SK-N-SH treated with all-trans-retinoic acid at 6 μM for 48 hours (cell line): Measurements from ENCODE around the gene CLSTN2.

Source experiments
- ATAC-seq: fragments of 200-7000 bp; cut with Tn5 transposase; 3 replicates; pipeline ENCODE4 v1.9.1; 2020; ENCODE audit warnings: mild to moderate bottlenecking, moderate library complexity
- ARNTL ChIP-seq: fragments of 450-650 bp; formaldehyde crosslinking; IDR thresholded peaks from 2 replicates; pipeline ENCODE4 v1.5.0; 2020; ENCODE audit warnings: low read depth, mild to moderate bottlenecking, moderate library complexity, borderline replicate concordance
- BACH2 ChIP-seq: fragments of 250-450 bp; sonication (Bioruptor Pico); IDR thresholded peaks from 2 replicates; pipeline ENCODE4 v1.9.0; 2021; ENCODE audit warnings: mild to moderate bottlenecking, borderline replicate concordance
- CSDC2 ChIP-seq: fragments of 250-450 bp; sonication (Bioruptor Pico); IDR thresholded peaks from 2 replicates; pipeline ENCODE4 v1.5.0; 2020; ENCODE audit warnings: mild to moderate bottlenecking, moderate library complexity
- ESRRG ChIP-seq: fragments of 250-450 bp; sonication (Bioruptor Pico); IDR thresholded peaks from 2 replicates; pipeline ENCODE4 v1.6.1; 2021; ENCODE audit warnings: mild to moderate bottlenecking
- GLIS3 ChIP-seq: fragments of 250-450 bp; sonication (Bioruptor Pico); IDR thresholded peaks from 2 replicates; pipeline ENCODE4 v1.5.0; 2020; ENCODE audit warnings: mild to moderate bottlenecking, moderate library complexity
- ISL1 ChIP-seq: fragments of 250-450 bp; sonication (Bioruptor Pico); IDR thresholded peaks from 2 replicates; pipeline ENCODE4 v2.1.2; 2022; ENCODE audit warnings: mild to moderate bottlenecking, moderate library complexity
- OSR1 ChIP-seq: fragments of 250-450 bp; sonication (Bioruptor Pico); IDR thresholded peaks from 2 replicates; pipeline ENCODE4 v1.8.0; 2022; ENCODE audit warnings: moderate library complexity, mild to moderate bottlenecking, inconsistent platforms
- PPARA ChIP-seq: fragments of 250-450 bp; sonication (Bioruptor Pico); IDR thresholded peaks from 2 replicates; pipeline ENCODE4 v1.5.0; 2020; ENCODE audit warnings: mild to moderate bottlenecking, borderline replicate concordance
- RARB ChIP-seq: fragments of 250-450 bp; sonication (Bioruptor Pico); IDR thresholded peaks from 2 replicates; pipeline ENCODE4 v1.8.0; 2021; ENCODE audit warnings: mild to moderate bottlenecking, moderate library complexity
- SNAI2 ChIP-seq: fragments of 250-450 bp; sonication (Bioruptor Pico); IDR thresholded peaks from 2 replicates; pipeline ENCODE4 v1.5.0; 2020; ENCODE audit warnings: mild to moderate bottlenecking, moderate library complexity
- TCF4 ChIP-seq: fragments of 250-450 bp; sonication (Bioruptor Pico); IDR thresholded peaks from 2 replicates; pipeline ENCODE4 v1.8.0; 2021; ENCODE audit warnings: mild to moderate bottlenecking, moderate library complexity, borderline replicate concordance
- TOX ChIP-seq: fragments of 250-450 bp; sonication (Bioruptor Pico); IDR thresholded peaks from 2 replicates; pipeline ENCODE4 v1.8.0; 2021; ENCODE audit warnings: mild to moderate bottlenecking, moderate library complexity, borderline replicate concordance
- ZFP3 ChIP-seq: fragments of 250-450 bp; sonication (Bioruptor Pico); IDR thresholded peaks from 2 replicates; pipeline ENCODE4 v1.5.0; 2020; ENCODE audit warnings: mild to moderate bottlenecking, moderate library complexity
- ZFP30 ChIP-seq: fragments of 450-650 bp; formaldehyde crosslinking; IDR thresholded peaks from 2 replicates; pipeline ENCODE4 v1.5.0; 2022; ENCODE audit warnings: mild to moderate bottlenecking, moderate library complexity
- ZNF565 ChIP-seq: fragments of 450-650 bp; formaldehyde crosslinking; conservative IDR thresholded peaks from 2 replicates; pipeline ENCODE4 v1.5.0; 2020; ENCODE audit warnings: low read depth, mild to moderate bottlenecking, moderate library complexity
- ZNF70 ChIP-seq: fragments of 450-650 bp; formaldehyde crosslinking; IDR thresholded peaks from 2 replicates; pipeline ENCODE4 v1.5.0; 2020; ENCODE audit warnings: mild to moderate bottlenecking, moderate library complexity
- ZNF8 ChIP-seq: fragments of 450-650 bp; formaldehyde crosslinking; IDR thresholded peaks from 2 replicates; pipeline ENCODE4 v1.5.0; 2020; ENCODE audit warnings: mild to moderate bottlenecking, moderate library complexity
- TF ChIP-seq, protein P1 (sequence below): fragments of 250-450 bp; sonication (Bioruptor Pico); IDR thresholded peaks from 2 replicates; pipeline ENCODE4 v1.8.0; 2020; ENCODE audit warnings: mild to moderate bottlenecking, moderate library complexity, borderline replicate concordance
- TF ChIP-seq, protein P2 (sequence below): fragments of 250-450 bp; sonication (Bioruptor Pico); IDR thresholded peaks from 2 replicates; pipeline ENCODE4 v1.5.1; 2021; ENCODE audit warnings: mild to moderate bottlenecking, moderate library complexity
- TF ChIP-seq, protein P3 (sequence below): fragments of 250-450 bp; sonication (Bioruptor Pico); IDR thresholded peaks from 2 replicates; pipeline ENCODE4 v1.8.0; 2021; ENCODE audit warnings: low read depth, mild to moderate bottlenecking, moderate library complexity, borderline replicate concordance
- TF ChIP-seq, protein P4 (sequence below): fragments of 250-450 bp; sonication (Bioruptor Pico); IDR thresholded peaks from 2 replicates; pipeline ENCODE4 v1.5.1; 2020; ENCODE audit warnings: low read depth, mild to moderate bottlenecking, moderate library complexity
- TF ChIP-seq, protein P5 (sequence below): fragments of 250-450 bp; sonication (Bioruptor Pico); IDR thresholded peaks from 2 replicates; pipeline ENCODE4 v1.5.0; 2020; ENCODE audit warnings: mild to moderate bottlenecking, moderate library complexity

CLSTN2 gene

DNA sequence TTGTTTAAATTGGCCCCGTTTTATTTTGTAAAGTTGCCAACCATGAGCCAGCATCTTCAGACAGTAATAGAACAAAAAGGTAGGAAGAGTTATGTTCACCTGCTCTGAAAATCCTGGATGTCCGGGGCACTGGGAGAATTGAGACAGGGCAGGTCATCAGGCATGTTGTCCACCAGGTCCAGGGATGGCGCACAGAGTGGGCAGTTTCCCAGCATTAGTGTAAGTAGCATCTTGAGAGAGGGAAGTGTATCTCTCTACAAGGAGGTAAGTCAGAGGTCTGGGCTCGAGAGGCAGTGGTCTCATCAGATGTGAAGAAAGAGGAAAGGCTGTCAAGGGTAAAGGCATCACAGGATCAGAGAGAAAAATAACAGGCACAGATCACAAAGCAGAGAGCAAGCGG lies 339.4 kb downstream of the CLSTN2 start:
- TF ChIP-seq ZNF8 (CRISPR knock-in tag) (no peak), ESRRG (no peak), ISL1 (CRISPR knock-in tag) (no peak), ZFP3 (CRISPR knock-in tag) (no peak), ZFP30 (CRISPR knock-in tag) (no peak), ZNF565 (CRISPR knock-in tag) (no peak), TCF4 (CRISPR knock-in tag) (no peak), CSDC2 (CRISPR knock-in tag) (no peak), TOX (CRISPR knock-in tag) (no peak), OSR1 (CRISPR knock-in tag) (no peak), BACH2 (CRISPR knock-in tag) (no peak), ARNTL (CRISPR knock-in tag) (no peak), SNAI2 (no peak), PPARA (CRISPR knock-in tag) (no peak)
- TF ChIP-seq, protein P1, sequence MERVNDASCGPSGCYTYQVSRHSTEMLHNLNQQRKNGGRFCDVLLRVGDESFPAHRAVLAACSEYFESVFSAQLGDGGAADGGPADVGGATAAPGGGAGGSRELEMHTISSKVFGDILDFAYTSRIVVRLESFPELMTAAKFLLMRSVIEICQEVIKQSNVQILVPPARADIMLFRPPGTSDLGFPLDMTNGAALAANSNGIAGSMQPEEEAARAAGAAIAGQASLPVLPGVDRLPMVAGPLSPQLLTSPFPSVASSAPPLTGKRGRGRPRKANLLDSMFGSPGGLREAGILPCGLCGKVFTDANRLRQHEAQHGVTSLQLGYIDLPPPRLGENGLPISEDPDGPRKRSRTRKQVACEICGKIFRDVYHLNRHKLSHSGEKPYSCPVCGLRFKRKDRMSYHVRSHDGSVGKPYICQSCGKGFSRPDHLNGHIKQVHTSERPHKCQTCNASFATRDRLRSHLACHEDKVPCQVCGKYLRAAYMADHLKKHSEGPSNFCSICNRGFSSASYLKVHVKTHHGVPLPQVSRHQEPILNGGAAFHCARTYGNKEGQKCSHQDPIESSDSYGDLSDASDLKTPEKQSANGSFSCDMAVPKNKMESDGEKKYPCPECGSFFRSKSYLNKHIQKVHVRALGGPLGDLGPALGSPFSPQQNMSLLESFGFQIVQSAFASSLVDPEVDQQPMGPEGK (CRISPR knock-in tag), result no peak
- TF ChIP-seq, protein P2, sequence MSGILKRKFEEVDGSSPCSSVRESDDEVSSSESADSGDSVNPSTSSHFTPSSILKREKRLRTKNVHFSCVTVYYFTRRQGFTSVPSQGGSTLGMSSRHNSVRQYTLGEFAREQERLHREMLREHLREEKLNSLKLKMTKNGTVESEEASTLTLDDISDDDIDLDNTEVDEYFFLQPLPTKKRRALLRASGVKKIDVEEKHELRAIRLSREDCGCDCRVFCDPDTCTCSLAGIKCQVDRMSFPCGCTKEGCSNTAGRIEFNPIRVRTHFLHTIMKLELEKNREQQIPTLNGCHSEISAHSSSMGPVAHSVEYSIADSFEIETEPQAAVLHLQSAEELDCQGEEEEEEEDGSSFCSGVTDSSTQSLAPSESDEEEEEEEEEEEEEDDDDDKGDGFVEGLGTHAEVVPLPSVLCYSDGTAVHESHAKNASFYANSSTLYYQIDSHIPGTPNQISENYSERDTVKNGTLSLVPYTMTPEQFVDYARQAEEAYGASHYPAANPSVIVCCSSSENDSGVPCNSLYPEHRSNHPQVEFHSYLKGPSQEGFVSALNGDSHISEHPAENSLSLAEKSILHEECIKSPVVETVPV, result no peak
- TF ChIP-seq, protein P3, sequence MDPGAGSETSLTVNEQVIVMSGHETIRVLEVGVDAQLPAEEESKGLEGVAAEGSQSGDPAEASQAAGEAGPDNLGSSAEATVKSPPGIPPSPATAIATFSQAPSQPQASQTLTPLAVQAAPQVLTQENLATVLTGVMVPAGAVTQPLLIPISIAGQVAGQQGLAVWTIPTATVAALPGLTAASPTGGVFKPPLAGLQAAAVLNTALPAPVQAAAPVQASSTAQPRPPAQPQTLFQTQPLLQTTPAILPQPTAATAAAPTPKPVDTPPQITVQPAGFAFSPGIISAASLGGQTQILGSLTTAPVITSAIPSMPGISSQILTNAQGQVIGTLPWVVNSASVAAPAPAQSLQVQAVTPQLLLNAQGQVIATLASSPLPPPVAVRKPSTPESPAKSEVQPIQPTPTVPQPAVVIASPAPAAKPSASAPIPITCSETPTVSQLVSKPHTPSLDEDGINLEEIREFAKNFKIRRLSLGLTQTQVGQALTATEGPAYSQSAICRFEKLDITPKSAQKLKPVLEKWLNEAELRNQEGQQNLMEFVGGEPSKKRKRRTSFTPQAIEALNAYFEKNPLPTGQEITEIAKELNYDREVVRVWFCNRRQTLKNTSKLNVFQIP (CRISPR knock-in tag), result no peak
- TF ChIP-seq, protein P4, sequence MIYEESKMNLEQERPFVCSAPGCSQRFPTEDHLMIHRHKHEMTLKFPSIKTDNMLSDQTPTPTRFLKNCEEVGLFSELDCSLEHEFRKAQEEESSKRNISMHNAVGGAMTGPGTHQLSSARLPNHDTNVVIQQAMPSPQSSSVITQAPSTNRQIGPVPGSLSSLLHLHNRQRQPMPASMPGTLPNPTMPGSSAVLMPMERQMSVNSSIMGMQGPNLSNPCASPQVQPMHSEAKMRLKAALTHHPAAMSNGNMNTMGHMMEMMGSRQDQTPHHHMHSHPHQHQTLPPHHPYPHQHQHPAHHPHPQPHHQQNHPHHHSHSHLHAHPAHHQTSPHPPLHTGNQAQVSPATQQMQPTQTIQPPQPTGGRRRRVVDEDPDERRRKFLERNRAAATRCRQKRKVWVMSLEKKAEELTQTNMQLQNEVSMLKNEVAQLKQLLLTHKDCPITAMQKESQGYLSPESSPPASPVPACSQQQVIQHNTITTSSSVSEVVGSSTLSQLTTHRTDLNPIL (CRISPR knock-in tag), result no peak
- no peak for ATAC-seq

DNA sequence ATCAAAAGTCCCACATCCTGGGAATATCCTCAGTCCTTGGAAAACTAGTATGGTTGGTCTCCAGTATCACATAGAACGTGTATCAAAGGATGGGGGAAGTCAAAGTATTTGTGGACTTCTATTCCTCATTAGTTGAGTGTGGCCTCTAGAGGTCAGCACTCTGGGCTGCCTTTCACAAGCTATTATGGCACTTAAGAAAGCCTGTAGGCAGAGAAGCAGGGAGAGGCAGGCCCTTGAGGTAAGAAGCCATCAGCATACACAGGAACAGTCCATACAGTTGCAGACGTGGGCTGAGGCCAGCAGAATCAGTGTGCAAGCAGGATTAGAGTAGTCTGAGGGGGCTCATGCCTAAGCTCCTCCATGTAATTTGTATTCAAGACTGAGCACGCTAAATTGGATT lies 341.7 kb downstream of the CLSTN2 start:
- TF ChIP-seq RARB (CRISPR knock-in tag) (no peak), BACH2 (CRISPR knock-in tag) (no peak), ARNTL (CRISPR knock-in tag) (no peak), ESRRG (no peak), ZNF565 (CRISPR knock-in tag) (no peak), ZFP30 (CRISPR knock-in tag) (no peak), ZNF70 (CRISPR knock-in tag) (no peak), ZFP3 (CRISPR knock-in tag) (no peak), GLIS3 (CRISPR knock-in tag) (no peak), OSR1 (CRISPR knock-in tag) (no peak), TCF4 (CRISPR knock-in tag) (no peak), ISL1 (CRISPR knock-in tag) (no peak), CSDC2 (CRISPR knock-in tag) (no peak), ZNF8 (CRISPR knock-in tag) (no peak), SNAI2 (no peak), PPARA (CRISPR knock-in tag) (no peak)
- TF ChIP-seq, protein P2, result no peak
- TF ChIP-seq, protein P3 (CRISPR knock-in tag), result no peak
- TF ChIP-seq, protein P5, sequence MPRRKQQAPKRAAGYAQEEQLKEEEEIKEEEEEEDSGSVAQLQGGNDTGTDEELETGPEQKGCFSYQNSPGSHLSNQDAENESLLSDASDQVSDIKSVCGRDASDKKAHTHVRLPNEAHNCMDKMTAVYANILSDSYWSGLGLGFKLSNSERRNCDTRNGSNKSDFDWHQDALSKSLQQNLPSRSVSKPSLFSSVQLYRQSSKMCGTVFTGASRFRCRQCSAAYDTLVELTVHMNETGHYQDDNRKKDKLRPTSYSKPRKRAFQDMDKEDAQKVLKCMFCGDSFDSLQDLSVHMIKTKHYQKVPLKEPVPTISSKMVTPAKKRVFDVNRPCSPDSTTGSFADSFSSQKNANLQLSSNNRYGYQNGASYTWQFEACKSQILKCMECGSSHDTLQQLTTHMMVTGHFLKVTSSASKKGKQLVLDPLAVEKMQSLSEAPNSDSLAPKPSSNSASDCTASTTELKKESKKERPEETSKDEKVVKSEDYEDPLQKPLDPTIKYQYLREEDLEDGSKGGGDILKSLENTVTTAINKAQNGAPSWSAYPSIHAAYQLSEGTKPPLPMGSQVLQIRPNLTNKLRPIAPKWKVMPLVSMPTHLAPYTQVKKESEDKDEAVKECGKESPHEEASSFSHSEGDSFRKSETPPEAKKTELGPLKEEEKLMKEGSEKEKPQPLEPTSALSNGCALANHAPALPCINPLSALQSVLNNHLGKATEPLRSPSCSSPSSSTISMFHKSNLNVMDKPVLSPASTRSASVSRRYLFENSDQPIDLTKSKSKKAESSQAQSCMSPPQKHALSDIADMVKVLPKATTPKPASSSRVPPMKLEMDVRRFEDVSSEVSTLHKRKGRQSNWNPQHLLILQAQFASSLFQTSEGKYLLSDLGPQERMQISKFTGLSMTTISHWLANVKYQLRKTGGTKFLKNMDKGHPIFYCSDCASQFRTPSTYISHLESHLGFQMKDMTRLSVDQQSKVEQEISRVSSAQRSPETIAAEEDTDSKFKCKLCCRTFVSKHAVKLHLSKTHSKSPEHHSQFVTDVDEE (CRISPR knock-in tag), result no peak
- TF ChIP-seq, protein P1 (CRISPR knock-in tag), result no peak
- TF ChIP-seq, all 23 proteins: peak for 0
- ATAC-seq, result no peak
